Astrocyte of the spinal cord (primary cell): ENCODE results near the gene CCL15.
A peak's percentile ranks its signal among the peaks of the same experiment; 100 is the strongest.

Experiments used
- DNase-seq: peaks from one replicate; pipeline ENCODE4 v3.0.0; 2011; ENCODE audit warnings: low read depth, low spot score
- H3K4me3 ChIP-seq: 2 replicates; pipeline ENCODE4 v1.5.1; 2011; ENCODE audit warnings: low read depth, mild to moderate bottlenecking, low read length, moderate library complexity
- CTCF ChIP-seq: IDR thresholded peaks from 2 replicates; pipeline ENCODE4 v1.5.1; 2012; ENCODE audit warnings: low read depth, mild to moderate bottlenecking, low read length, inconsistent platforms
- in situ Hi-C: cut with HindIII; loops from 2 replicates; pipeline ENCODE4 v1.10.0; 2017; ENCODE audit warnings: low sequenced_read_pairs

The CCL15 gene

GRCh38 chr17:35963663-35964062 lies 37.7 kb downstream of the CCL15 start:
- H3K4me3 ChIP-seq = no peak overlapping the region
- DNase-seq = no peak
- no peak for TF ChIP-seq CTCF
- in situ Hi-C loops = no loop called here

DNA sequence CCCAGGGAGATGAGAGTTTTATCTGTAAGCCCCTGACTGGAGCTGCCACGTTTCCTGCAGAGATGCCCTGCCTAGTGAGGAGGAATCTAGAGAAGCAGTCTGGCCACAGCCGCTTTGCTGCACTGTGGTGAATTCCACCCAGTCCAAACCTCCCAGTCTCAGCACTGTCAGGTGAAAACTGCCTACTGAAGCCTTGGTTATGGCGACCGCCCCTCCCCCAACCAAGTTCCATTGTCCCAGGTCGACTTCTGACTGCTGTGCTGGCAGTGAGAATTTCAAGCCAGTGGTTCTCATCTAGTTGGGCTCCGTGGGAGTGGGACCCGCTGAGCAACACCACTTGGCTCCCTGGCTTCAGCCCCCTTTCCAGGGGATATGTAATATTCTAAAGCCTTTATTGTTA lies 47.6 kb downstream of the CCL15 start:
- H3K4me3 ChIP-seq = no peak overlapping the region
- DNase-seq = no peak
- TF ChIP-seq CTCF = no peak
- in situ Hi-C loops = no loop called here

- in situ Hi-C loops = no loop called here
- no peak for TF ChIP-seq CTCF
- peak; percentile 32 for DNase-seq
- no peak overlapping the region for H3K4me3 ChIP-seq
Observed at GRCh38 chr17:35949401-35949800, 52.0 kb downstream of the CCL15 start.

GRCh38 chr17:35948092-35948491 lies 53.3 kb downstream of the CCL15 start:
- no peak for DNase-seq
- in situ Hi-C loops = no loop called here
- no peak overlapping the region for H3K4me3 ChIP-seq
- TF ChIP-seq CTCF = no peak
